Measurements from ENCODE around the gene ZBTB18. TPM values are rescaled to one million over a fixed set of nuclear protein-coding genes. Genes with fewer than 3 reads are reported as not detected.
A peak's percentile ranks its signal among the peaks of the same experiment; 100 is the strongest.

Gene ZBTB18
- total RNA-seq, 1 experiment from 2014 or later: 15.2 TPM

GRCh38 chr1:244099258-244099930, 48.3 kb downstream of the ZBTB18 start:
- H3K27me3 ChIP-seq (replicated peaks; ENCODE audit: insufficient read depth, low read depth, low read length, poor library complexity): peaks cover 17% of the 10 kb centered on the region
- ChIA-PET CTCF (no interaction called here), POLR2A (ENCODE audit: low non-redundant PET) (no interaction called here)
- no peak for DNase-seq (ENCODE audit: low spot score)
- BruUV-seq (replicated peaks): no TSS peak
- peaks cover 9% of the 10 kb centered on the region for H3K4me1 ChIP-seq (ENCODE audit: insufficient read depth, low read length, poor library complexity, severe bottlenecking)
- H3K4me3 ChIP-seq (ENCODE audit: low read depth, low read length, poor library complexity, severe bottlenecking): no peak overlapping the region
- intact Hi-C loops (cut with micrococcal nuclease; ENCODE audit: unreplicated experiment): no loop called here
- H3K27ac ChIP-seq (ENCODE audit: low read depth, low read length, poor library complexity, severe bottlenecking): no peak overlapping the region
- H3K9me3 ChIP-seq (ENCODE audit: low read depth, low read length, poor library complexity, severe bottlenecking): no peaks in the 10 kb centered on the region
- H3K36me3 ChIP-seq (ENCODE audit: insufficient read depth, low read length, poor library complexity, severe bottlenecking): no peaks in the 10 kb centered on the region
- TF ChIP-seq, protein P1, sequence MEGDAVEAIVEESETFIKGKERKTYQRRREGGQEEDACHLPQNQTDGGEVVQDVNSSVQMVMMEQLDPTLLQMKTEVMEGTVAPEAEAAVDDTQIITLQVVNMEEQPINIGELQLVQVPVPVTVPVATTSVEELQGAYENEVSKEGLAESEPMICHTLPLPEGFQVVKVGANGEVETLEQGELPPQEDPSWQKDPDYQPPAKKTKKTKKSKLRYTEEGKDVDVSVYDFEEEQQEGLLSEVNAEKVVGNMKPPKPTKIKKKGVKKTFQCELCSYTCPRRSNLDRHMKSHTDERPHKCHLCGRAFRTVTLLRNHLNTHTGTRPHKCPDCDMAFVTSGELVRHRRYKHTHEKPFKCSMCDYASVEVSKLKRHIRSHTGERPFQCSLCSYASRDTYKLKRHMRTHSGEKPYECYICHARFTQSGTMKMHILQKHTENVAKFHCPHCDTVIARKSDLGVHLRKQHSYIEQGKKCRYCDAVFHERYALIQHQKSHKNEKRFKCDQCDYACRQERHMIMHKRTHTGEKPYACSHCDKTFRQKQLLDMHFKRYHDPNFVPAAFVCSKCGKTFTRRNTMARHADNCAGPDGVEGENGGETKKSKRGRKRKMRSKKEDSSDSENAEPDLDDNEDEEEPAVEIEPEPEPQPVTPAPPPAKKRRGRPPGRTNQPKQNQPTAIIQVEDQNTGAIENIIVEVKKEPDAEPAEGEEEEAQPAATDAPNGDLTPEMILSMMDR (conservative IDR thresholded peaks at IDR 0.05; ENCODE audit: low read depth, low read length): no peak
- no peak for TF ChIP-seq EZH2 (IDR thresholded peaks at IDR 0.05; ENCODE audit: borderline replicate concordance, low read depth, low read length, poor library complexity, severe bottlenecking)

DNA sequence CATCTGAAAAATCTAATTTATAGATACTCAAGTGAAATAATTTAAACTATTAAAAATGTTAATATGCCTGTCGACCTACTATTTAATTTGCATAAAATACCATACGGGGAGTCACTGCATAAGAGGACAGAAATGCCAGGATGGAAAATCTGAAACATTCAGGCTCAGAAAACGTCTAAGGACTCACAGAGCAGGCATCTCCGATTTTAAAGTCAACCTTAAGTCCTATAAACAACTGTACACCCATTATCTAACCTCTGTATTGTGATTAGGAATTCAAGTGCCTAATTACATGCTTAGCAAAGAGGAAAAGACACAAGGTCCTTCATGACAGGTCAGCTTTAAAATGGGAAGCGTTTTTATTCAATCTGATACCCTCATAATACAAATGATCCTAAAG, 49.2 kb downstream of the ZBTB18 start:
- H3K36me3 ChIP-seq (ENCODE audit: insufficient read depth, low read length, poor library complexity, severe bottlenecking): no peaks in the 10 kb centered on the region
- ChIA-PET CTCF (no interaction called here), POLR2A (ENCODE audit: low non-redundant PET) (no interaction called here)
- TF ChIP-seq, protein P1 (conservative IDR thresholded peaks at IDR 0.05; ENCODE audit: low read depth, low read length): no peak
- no peak for TF ChIP-seq EZH2 (IDR thresholded peaks at IDR 0.05; ENCODE audit: borderline replicate concordance, low read depth, low read length, poor library complexity, severe bottlenecking)
- no TSS peak for BruUV-seq (replicated peaks)
- no peaks in the 10 kb centered on the region for H3K9me3 ChIP-seq (ENCODE audit: low read depth, low read length, poor library complexity, severe bottlenecking)
- H3K27ac ChIP-seq (ENCODE audit: low read depth, low read length, poor library complexity, severe bottlenecking): no peak overlapping the region
- intact Hi-C loops (cut with micrococcal nuclease; ENCODE audit: unreplicated experiment): no loop called here
- no peak overlapping the region for H3K4me3 ChIP-seq (ENCODE audit: low read depth, low read length, poor library complexity, severe bottlenecking)
- no peak for DNase-seq (ENCODE audit: low spot score)
- peaks cover 17% of the 10 kb centered on the region for H3K27me3 ChIP-seq (replicated peaks; ENCODE audit: insufficient read depth, low read depth, low read length, poor library complexity)
- H3K4me1 ChIP-seq (ENCODE audit: insufficient read depth, low read length, poor library complexity, severe bottlenecking): peaks cover 9% of the 10 kb centered on the region

GRCh38 chr1:244100704-244101453, 49.8 kb downstream of the ZBTB18 start:
- peak; percentile 23 for DNase-seq (ENCODE audit: low spot score)
- H3K4me3 ChIP-seq (ENCODE audit: low read depth, low read length, poor library complexity, severe bottlenecking): no peak overlapping the region
- no peak overlapping the region for H3K27ac ChIP-seq (ENCODE audit: low read depth, low read length, poor library complexity, severe bottlenecking)
- POLR2A ChIA-PET (ENCODE audit: low non-redundant PET): no interaction called here
- H3K4me1 ChIP-seq (ENCODE audit: insufficient read depth, low read length, poor library complexity, severe bottlenecking): peaks cover 9% of the 10 kb centered on the region
- TF ChIP-seq, protein P1 (conservative IDR thresholded peaks at IDR 0.05; ENCODE audit: low read depth, low read length): no peak
- no TSS peak for BruUV-seq (replicated peaks)
- H3K36me3 ChIP-seq (ENCODE audit: insufficient read depth, low read length, poor library complexity, severe bottlenecking): no peaks in the 10 kb centered on the region
- intact Hi-C loops (cut with micrococcal nuclease; ENCODE audit: unreplicated experiment): no loop called here
- H3K27me3 ChIP-seq (replicated peaks; ENCODE audit: insufficient read depth, low read depth, low read length, poor library complexity): peaks cover 23% of the 10 kb centered on the region
- H3K9me3 ChIP-seq (ENCODE audit: low read depth, low read length, poor library complexity, severe bottlenecking): no peaks in the 10 kb centered on the region
- CTCF ChIA-PET: no interaction called here
